Measurements from ENCODE around the gene KRTAP10-3. TPM values are rescaled to one million over a fixed set of nuclear protein-coding genes. Genes with fewer than 3 reads are reported as not detected.
A peak's percentile ranks its signal among the peaks of the same experiment; 100 is the strongest.
"Not testable (repeated sequence)": the region's sequence is repeated elsewhere in the genome, so short reads cannot be mapped to it uniquely, and the experiment has no call there.

KRTAP10-3 gene, protein sequence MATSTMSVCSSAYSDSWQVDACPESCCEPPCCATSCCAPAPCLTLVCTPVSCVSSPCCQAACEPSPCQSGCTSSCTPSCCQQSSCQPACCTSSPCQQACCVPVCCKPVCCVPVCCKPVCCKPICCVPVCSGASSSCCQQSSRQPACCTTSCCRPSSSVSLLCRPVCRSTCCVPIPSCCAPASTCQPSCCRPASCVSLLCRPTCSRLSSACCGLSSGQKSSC
- total RNA-seq, result not detected
- long read RNA-seq, result 0 reads

DNA sequence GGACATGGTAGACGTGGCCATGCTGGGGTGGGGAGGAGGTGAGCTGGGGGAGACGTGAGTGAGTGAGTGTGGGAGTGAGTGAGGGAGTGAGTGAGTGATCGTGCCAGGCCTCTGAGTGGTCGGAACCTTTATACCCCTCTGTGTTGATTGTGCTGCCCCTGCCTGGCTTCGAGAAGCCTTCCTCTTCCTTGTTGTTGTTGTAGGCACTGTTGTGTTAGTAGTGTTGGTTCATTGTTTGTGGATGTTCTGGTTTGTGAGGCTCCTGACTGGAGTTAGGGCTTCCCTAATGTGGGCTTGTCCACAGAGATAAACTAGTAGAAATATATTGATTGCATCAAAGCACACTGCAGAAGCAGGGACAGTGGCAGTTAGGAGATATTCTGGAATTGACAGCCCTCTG is at the start of gene KRTAP10-3:
TSS of gene KRTAP10-3 (minus strand) at position 101 of the 400 bp plus-strand sequence. CDS start at position 21, 80 bp downstream.
- DNase-seq (no peak), ATAC-seq (no peak)
- intact Hi-C loops (cut with DNase I), result no loop called here

DNA sequence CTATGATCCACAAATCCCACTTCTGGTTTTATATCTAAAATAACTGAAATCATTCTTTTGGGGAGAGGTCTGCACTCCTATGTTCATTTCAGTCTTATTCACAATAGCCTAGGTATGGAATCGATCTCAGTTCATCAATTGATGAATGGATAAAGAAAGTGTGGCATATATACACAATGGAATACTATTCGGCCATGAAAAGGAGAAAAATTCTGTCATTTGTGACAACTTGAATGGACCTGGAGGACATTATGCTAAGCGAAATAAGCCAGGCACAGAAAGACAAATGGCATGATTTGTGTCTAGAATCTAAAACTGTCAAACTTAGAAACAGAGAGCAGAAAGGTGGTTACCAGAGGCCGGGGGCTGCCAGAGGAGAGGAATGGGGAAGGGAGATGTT is 47.9 kb upstream of the KRTAP10-3 start:
- ATAC-seq (no peak), DNase-seq (no peak)
- intact Hi-C loops (cut with DNase I), result no loop called here

GRCh38 chr21:44603911-44604310 is 45.3 kb upstream of the KRTAP10-3 start:
- no peak for ATAC-seq
- intact Hi-C loops (cut with DNase I), result no loop called here

GRCh38 chr21:44603109-44603875 is 44.7 kb upstream of the KRTAP10-3 start:
- intact Hi-C loops (cut with DNase I), result no loop called here
- no peak for DNase-seq
- ATAC-seq, result no peak

More at GRCh38 chr21:44603911-44604310, 45.3 kb upstream of the KRTAP10-3 start:
- DNase-seq, result no peak

- ATAC-seq (no peak), DNase-seq (no peak)
- intact Hi-C loops (cut with DNase I), result no loop called here
These were observed 43.9 kb upstream of the KRTAP10-3 start for GRCh38 chr21:44602463-44602850.

- ATAC-seq, result no peak
- no peak for DNase-seq
- intact Hi-C loops (cut with DNase I), result no loop called here
These were observed 43.2 kb upstream of the KRTAP10-3 start for GRCh38 chr21:44601596-44602462.

DNA sequence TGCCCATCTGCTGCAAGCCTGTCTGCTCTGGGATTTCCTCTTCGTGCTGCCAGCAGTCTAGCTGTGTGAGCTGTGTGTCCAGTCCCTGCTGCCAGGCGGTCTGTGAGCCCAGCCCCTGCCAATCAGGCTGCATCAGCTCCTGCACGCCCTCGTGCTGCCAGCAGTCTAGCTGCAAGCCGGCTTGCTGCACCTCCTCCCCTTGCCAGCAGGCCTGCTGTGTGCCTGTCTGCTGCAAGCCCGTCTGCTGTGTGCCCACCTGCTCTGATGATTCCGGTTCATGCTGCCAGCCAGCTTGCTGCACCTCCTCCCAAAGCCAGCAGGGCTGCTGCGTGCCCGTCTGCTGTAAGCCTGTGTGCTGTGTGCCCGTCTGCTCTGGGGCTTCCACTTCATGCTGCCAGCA is 42.5 kb upstream of the KRTAP10-3 start:
- ATAC-seq; intact Hi-C loops (cut with DNase I); DNase-seq: not testable (repeated sequence)

- DNase-seq; intact Hi-C loops (cut with DNase I); ATAC-seq: not testable (repeated sequence)
These were observed 41.8 kb upstream of the KRTAP10-3 start, which contains the start of gene KRTAP10-7 for GRCh38 chr21:44600118-44600978. Gene KRTAP10-7 (plus strand): TSS chr21:44600597. CDS start chr21:44600622, 25 bp downstream.

GRCh38 chr21:44599264-44600029 is 40.9 kb upstream of the KRTAP10-3 start:
- DNase-seq (no peak), ATAC-seq (no peak)
- intact Hi-C loops (cut with DNase I), result no loop called here

- no peak for ATAC-seq
- intact Hi-C loops (cut with DNase I), result no loop called here
- DNase-seq, result no peak
These were observed 39.5 kb upstream of the KRTAP10-3 start for GRCh38 chr21:44598061-44598460.

DNA sequence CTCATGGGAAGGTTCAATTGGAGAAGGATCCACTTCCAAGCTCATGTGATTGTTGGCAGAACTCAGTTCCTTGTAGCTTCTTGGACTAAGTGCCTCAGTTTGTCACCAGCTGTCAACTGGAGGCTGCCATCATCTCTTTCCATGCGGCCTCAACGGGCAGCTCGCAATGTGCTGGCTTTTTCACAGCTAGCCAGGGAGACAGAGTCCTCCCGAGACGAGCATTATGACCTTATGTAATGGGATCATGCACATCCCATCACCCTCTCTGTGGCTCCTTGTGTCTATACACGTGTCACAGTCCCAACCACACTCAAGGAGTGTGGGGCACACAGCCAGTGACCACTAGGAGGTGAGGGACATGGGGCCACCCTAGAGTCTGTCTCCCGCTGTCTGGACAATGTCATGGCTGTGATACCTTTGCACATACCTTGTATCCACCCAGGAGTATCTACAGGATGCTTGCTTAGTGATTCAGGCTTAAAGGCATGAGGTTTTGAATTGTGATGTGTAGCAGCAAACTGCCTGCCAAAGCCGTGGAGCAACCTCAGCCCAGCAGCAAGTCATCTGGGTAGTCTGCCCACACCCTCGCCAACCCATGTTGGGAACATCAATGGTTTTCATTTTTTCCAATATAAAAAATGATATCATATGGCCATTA is 37.6 kb upstream of the KRTAP10-3 start:
- no peak for ATAC-seq
- intact Hi-C loops (cut with DNase I), result no loop called here

GRCh38 chr21:44595524-44595923 is 36.9 kb upstream of the KRTAP10-3 start:
- intact Hi-C loops (cut with DNase I), result no loop called here
- DNase-seq (no peak), ATAC-seq (no peak)

More for the DNA sequence above, 37.6 kb upstream of the KRTAP10-3 start:
- no peak for DNase-seq

DNA sequence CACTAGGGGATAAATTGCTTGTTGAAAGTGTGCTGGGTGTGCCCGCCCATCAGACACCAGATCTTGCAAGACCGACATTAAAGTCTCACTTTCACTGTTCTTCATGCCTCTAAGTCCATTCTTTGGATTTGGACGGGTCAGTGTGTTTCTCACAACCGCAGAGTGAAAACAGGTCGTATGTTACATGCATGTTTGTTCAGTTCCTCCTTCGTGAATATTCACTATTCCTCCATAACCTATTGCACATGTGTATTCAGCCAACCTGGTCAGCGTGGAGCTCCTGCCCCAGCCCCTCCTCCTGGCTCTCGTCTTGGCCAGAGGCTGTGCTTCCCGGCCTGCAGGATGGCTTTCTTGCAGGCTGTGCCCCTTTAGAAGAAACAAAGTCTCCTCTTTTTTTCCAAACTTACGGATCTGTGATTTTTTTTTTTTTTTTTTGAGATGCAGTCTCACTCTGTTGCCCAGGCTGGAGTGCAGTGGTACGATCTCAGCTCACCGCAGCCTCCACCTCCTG is 35.9 kb upstream of the KRTAP10-3 start:
- DNase-seq, result no peak
- no peak for ATAC-seq
- intact Hi-C loops (cut with DNase I), result no loop called here

- DNase-seq, result no peak
- ATAC-seq, result peak; percentile 18 to 45
- intact Hi-C loops (cut with DNase I), result no loop called here
These were observed 35.2 kb upstream of the KRTAP10-3 start for GRCh38 chr21:44593598-44594405.

DNA sequence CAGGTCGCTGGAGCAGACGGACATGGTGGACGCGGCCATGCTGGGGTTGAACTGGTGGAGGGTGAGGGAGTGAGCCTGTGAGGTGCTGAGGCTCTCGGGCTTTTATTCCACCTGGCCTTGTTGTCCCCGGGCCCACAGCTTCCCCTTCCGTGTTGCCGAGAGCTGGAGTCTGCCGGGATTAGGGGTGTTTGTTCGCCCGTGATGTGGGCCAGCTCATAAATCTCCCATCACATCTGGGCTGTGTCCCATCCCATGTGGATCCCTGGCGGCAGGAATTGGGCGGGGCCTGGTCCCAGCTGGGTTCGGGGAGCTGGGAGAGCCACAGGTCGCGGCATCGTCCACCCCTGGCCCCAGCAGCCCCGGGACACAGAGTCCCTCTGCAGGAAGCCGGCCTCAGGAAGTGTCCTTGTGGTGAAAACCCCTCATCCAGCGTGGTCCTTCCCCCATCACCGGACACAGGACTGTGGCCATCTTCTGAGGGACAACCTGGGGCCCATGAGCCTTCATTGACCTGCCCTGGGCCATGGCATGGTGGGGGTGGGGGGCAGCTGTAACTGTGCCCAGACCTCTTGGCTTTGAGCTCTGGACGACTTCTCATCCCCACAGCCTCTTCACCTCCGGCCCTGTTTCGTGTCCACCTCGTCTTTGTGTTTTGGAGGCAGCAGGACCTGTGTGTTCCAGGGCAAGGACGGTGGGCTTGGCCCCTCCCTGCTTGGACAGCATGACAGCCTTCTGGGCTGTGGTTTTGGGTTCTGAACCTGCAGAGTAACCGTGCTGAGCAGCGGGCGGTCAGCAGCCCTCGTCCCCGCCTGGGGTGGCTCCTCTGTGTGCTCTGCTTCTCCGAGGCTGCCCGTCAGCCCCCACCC is 34.1 kb upstream of the KRTAP10-3 start, which contains the start of gene KRTAP10-6:
TSS of gene KRTAP10-6 (minus strand) at position 60 of the 866 bp plus-strand sequence. CDS start at position 39, 21 bp downstream.
- no peak for ATAC-seq
- intact Hi-C loops (cut with DNase I), result no loop called here
- no peak for DNase-seq
